Activated CD8-positive, alpha-beta T cell treated with anti-CD3 and anti-CD28 coated beads, Interleukin-2, amount 10 ng/mL, durations not matched to agents 7 days and 5 days (primary cell): ENCODE data around the gene CMC2. TPM values are rescaled to one million over a fixed set of nuclear protein-coding genes. Genes with fewer than 3 reads are reported as not detected.

Experiments
- ATAC-seq: fragments of 150-1000 bp; cut with Tn5 transposase; one replicate; pipeline ENCODE4 v1.10.0; 2021; ENCODE audit warnings: moderate library complexity
- CTCF ChIA-PET: fragments of 350-600 bp; sonication (Branson Sonifier 250); formaldehyde crosslinking; loops from one replicate; lab custom pipeline; 2021; ENCODE audit warnings: antibody characterized with exemption; lab: Charles Lee
- POLR2A ChIA-PET: fragments of 350-600 bp; sonication (Branson Sonifier 250); formaldehyde crosslinking; loops from one replicate; lab custom pipeline; 2021; ENCODE audit warnings: antibody characterized with exemption; lab: Charles Lee
- DNase-seq: peaks from one replicate; pipeline ENCODE4 v3.0.0-alpha.2; 2020
- H3K27ac Mint-ChIP-seq: one replicate; pipeline ENCODE4 v1.8.0; 2021; ENCODE audit warnings: mild to moderate bottlenecking, mixed read lengths
- H3K27me3 Mint-ChIP-seq: one replicate; pipeline ENCODE4 v1.8.0; 2021; ENCODE audit warnings: low read depth, mixed read lengths
- H3K36me3 Mint-ChIP-seq: one replicate; pipeline ENCODE4 v1.8.0; 2021; ENCODE audit warnings: low read depth, mixed read lengths
- H3K4me1 Mint-ChIP-seq: one replicate; pipeline ENCODE4 v1.8.0; 2021; ENCODE audit warnings: low read depth, mixed read lengths
- H3K4me3 Mint-ChIP-seq: one replicate; pipeline ENCODE4 v1.8.0; 2021; ENCODE audit warnings: mild to moderate bottlenecking, mixed read lengths
- H3K9me3 Mint-ChIP-seq: one replicate; pipeline ENCODE4 v1.8.0; 2022; ENCODE audit warnings: mixed read lengths; ENCODE audit not compliant: insufficient read depth
- total RNA-seq, 2 experiments: library from RNA; stranded (reverse); gene quantifications; one replicate each; pipeline ENCODE4 v1.2.3, GENCODE V29; 2021

The CMC2 gene
- total RNA-seq, 2 experiments from 2014 or later = 95.9 to 108 TPM

GRCh38 chr16:80990978-80991377 lies 15.7 kb downstream of the CMC2 start:
- ATAC-seq (no peak), DNase-seq (no peak)
- Mint-ChIP-seq H3K27ac (no peak overlapping the region), H3K4me1 (peaks cover 17% of the 10 kb centered on the region), H3K27me3 (no peaks in the 10 kb centered on the region), H3K36me3 (peaks cover 55% of the 10 kb centered on the region), H3K4me3 (no peak overlapping the region), H3K9me3 (no peaks in the 10 kb centered on the region)
- ChIA-PET CTCF (interaction anchor here (1.3 kb wide), 1 partner anchor 12 kb away, joined by 8 read pairs; no protein-coding TSS in a partner anchor), POLR2A (interaction anchor here (0.8 kb wide), 1 partner anchor 12 kb away, joined by 3 read pairs; no protein-coding TSS in a partner anchor)

- DNase-seq = no peak
Observed at GRCh38 chr16:80990577-80990976, 16.1 kb downstream of the CMC2 start.

GRCh38 chr16:80989801-80990200 lies 16.9 kb downstream of the CMC2 start:
- ATAC-seq (no peak), DNase-seq (no peak)
- ChIA-PET CTCF (interaction anchor here (1.0 kb wide), 1 partner anchor 15 kb away, joined by 5 read pairs; no protein-coding TSS in a partner anchor), POLR2A (no interaction called here)
- Mint-ChIP-seq H3K9me3 (no peaks in the 10 kb centered on the region), H3K4me3 (no peak overlapping the region), H3K27me3 (no peaks in the 10 kb centered on the region), H3K4me1 (peaks cover 21% of the 10 kb centered on the region), H3K36me3 (peaks cover 49% of the 10 kb centered on the region), H3K27ac (no peak overlapping the region)

More at GRCh38 chr16:80990577-80990976, 16.1 kb downstream of the CMC2 start:
- peaks cover 55% of the 10 kb centered on the region for H3K36me3 Mint-ChIP-seq
- H3K4me3 Mint-ChIP-seq = no peak overlapping the region
- peaks cover 19% of the 10 kb centered on the region for H3K4me1 Mint-ChIP-seq
- no peak overlapping the region for H3K27ac Mint-ChIP-seq
- POLR2A ChIA-PET = interaction anchor here (0.8 kb wide), 1 partner anchor 11 kb away, joined by 3 read pairs; no protein-coding TSS in a partner anchor
- H3K9me3 Mint-ChIP-seq = no peaks in the 10 kb centered on the region
- CTCF ChIA-PET = interaction anchor here (1.3 kb wide), 1 partner anchor 13 kb away, joined by 8 read pairs; no protein-coding TSS in a partner anchor
- H3K27me3 Mint-ChIP-seq = no peaks in the 10 kb centered on the region
- no peak for ATAC-seq

- peaks cover 43% of the 10 kb centered on the region for H3K36me3 Mint-ChIP-seq
- DNase-seq = no peak
- ATAC-seq = no peak
- ChIA-PET CTCF (interaction anchor here (0.5 to 1.2 kb wide), 3 partner anchors 9 to 47 kb away, joined by 3 to 5 read pairs (median 4); partner anchors contain the start of gene ATMIN), POLR2A (no interaction called here)
- H3K4me3 Mint-ChIP-seq = no peak overlapping the region
- H3K27me3 Mint-ChIP-seq = no peaks in the 10 kb centered on the region
- H3K27ac Mint-ChIP-seq = no peak overlapping the region
- H3K4me1 Mint-ChIP-seq = peaks cover 15% of the 10 kb centered on the region
- H3K9me3 Mint-ChIP-seq = no peaks in the 10 kb centered on the region
Observed at GRCh38 chr16:80988756-80989155, 17.9 kb downstream of the CMC2 start.

- H3K4me3 Mint-ChIP-seq = no peak overlapping the region
- H3K27me3 Mint-ChIP-seq = no peaks in the 10 kb centered on the region
- ChIA-PET POLR2A (no interaction called here), CTCF (interaction anchor here (1.0 kb wide), 1 partner anchor 48 kb away, joined by 3 read pairs; no protein-coding TSS in a partner anchor)
- DNase-seq = no peak
- H3K9me3 Mint-ChIP-seq = no peaks in the 10 kb centered on the region
- peaks cover 10% of the 10 kb centered on the region for H3K4me1 Mint-ChIP-seq
- no peak overlapping the region for H3K27ac Mint-ChIP-seq
- no peak for ATAC-seq
- peaks cover 41% of the 10 kb centered on the region for H3K36me3 Mint-ChIP-seq
Observed at GRCh38 chr16:80986557-80986956, 20.1 kb downstream of the CMC2 start.

- CTCF ChIA-PET = interaction anchor here (1.0 to 1.2 kb wide), 2 partner anchors 11 to 49 kb away, joined by 3 to 4 read pairs; no protein-coding TSS in a partner anchor
- H3K9me3 Mint-ChIP-seq = no peaks in the 10 kb centered on the region
- ATAC-seq (no peak), DNase-seq (no peak)
- H3K4me3 Mint-ChIP-seq = no peak overlapping the region
- H3K4me1 Mint-ChIP-seq = peaks cover 10% of the 10 kb centered on the region
- H3K27me3 Mint-ChIP-seq = no peaks in the 10 kb centered on the region
- peaks cover 39% of the 10 kb centered on the region for H3K36me3 Mint-ChIP-seq
- no peak overlapping the region for H3K27ac Mint-ChIP-seq
- POLR2A ChIA-PET = interaction anchor here (0.8 kb wide), 1 partner anchor 91 kb away, joined by 3 read pairs; the partner anchor contains the start of gene C16orf46
Observed at GRCh38 chr16:80985611-80986010, 21.1 kb downstream of the CMC2 start.

- no peak for ATAC-seq
- H3K9me3 Mint-ChIP-seq = no peaks in the 10 kb centered on the region
- ChIA-PET CTCF (no interaction called here), POLR2A (no interaction called here)
- H3K27ac Mint-ChIP-seq = no peak overlapping the region
- peaks cover 35% of the 10 kb centered on the region for H3K36me3 Mint-ChIP-seq
- no peaks in the 10 kb centered on the region for H3K27me3 Mint-ChIP-seq
- no peak for DNase-seq
- H3K4me3 Mint-ChIP-seq = no peak overlapping the region
- peaks cover 8% of the 10 kb centered on the region for H3K4me1 Mint-ChIP-seq
Observed at GRCh38 chr16:80984124-80984892, 22.4 kb downstream of the CMC2 start.

GRCh38 chr16:80982646-80983045 lies 24.0 kb downstream of the CMC2 start:
- DNase-seq (no peak), ATAC-seq (no peak)
- H3K27me3 Mint-ChIP-seq = no peaks in the 10 kb centered on the region
- ChIA-PET CTCF (interaction anchor here (1.5 kb wide), 1 partner anchor 8 kb away, joined by 4 read pairs; no protein-coding TSS in a partner anchor), POLR2A (no interaction called here)
- no peak overlapping the region for H3K4me3 Mint-ChIP-seq
- no peak overlapping the region for H3K27ac Mint-ChIP-seq
- H3K4me1 Mint-ChIP-seq = peaks cover 8% of the 10 kb centered on the region
- H3K36me3 Mint-ChIP-seq = peaks cover 35% of the 10 kb centered on the region
- H3K9me3 Mint-ChIP-seq = no peaks in the 10 kb centered on the region

- Mint-ChIP-seq H3K9me3 (no peaks in the 10 kb centered on the region), H3K27me3 (no peaks in the 10 kb centered on the region), H3K4me3 (no peak overlapping the region), H3K4me1 (peaks cover 4% of the 10 kb centered on the region), H3K36me3 (peaks cover 30% of the 10 kb centered on the region), H3K27ac (no peak overlapping the region)
- DNase-seq = no peak
- no peak for ATAC-seq
- CTCF ChIA-PET = interaction anchor here (1.1 to 1.2 kb wide), 2 partner anchors 22 to 23 kb away, joined by 3 to 4 read pairs; no protein-coding TSS in a partner anchor
- POLR2A ChIA-PET = no interaction called here
Observed at GRCh38 chr16:80981103-80981502, 25.6 kb downstream of the CMC2 start.

- ChIA-PET CTCF (interaction anchor here (0.8 to 1.6 kb wide), 4 partner anchors 10 to 450 kb away, joined by 3 to 6 read pairs (median 4); partner anchors contain the start of gene ATMIN), POLR2A (interaction anchor here (0.7 kb wide), 2 partner anchors 18 to 204 kb away, joined by 4 to 5 read pairs; no protein-coding TSS in a partner anchor)
- Mint-ChIP-seq H3K27ac (no peak overlapping the region), H3K9me3 (no peaks in the 10 kb centered on the region), H3K36me3 (peaks cover 34% of the 10 kb centered on the region), H3K4me3 (no peak overlapping the region), H3K4me1 (no peaks in the 10 kb centered on the region), H3K27me3 (no peaks in the 10 kb centered on the region)
- DNase-seq (no peak), ATAC-seq (no peak)
Observed at GRCh38 chr16:80976946-80977345, 29.7 kb downstream of the CMC2 start.

- CTCF ChIA-PET = interaction anchor here (0.7 to 1.7 kb wide), 11 partner anchors 8 to 61 kb away, joined by 3 to 8 read pairs (median 4); partner anchors contain the start of gene ATMIN
Observed at GRCh38 chr16:80974649-80975376, 31.9 kb downstream of the CMC2 start.

More at GRCh38 chr16:80974649-80975376, 31.9 kb downstream of the CMC2 start:
- Mint-ChIP-seq H3K9me3 (no peaks in the 10 kb centered on the region), H3K27ac (no peak overlapping the region), H3K4me3 (no peak overlapping the region), H3K36me3 (peaks cover 28% of the 10 kb centered on the region), H3K4me1 (no peaks in the 10 kb centered on the region), H3K27me3 (no peaks in the 10 kb centered on the region)
- DNase-seq (no peak), ATAC-seq (no peak)
- POLR2A ChIA-PET = no interaction called here
